ENCODE measurements around the gene OR2M4.
"Not testable (repeated sequence)": the region's sequence is repeated elsewhere in the genome, so short reads cannot be mapped to it uniquely, and the experiment has no call there.

OR2M4 gene, protein sequence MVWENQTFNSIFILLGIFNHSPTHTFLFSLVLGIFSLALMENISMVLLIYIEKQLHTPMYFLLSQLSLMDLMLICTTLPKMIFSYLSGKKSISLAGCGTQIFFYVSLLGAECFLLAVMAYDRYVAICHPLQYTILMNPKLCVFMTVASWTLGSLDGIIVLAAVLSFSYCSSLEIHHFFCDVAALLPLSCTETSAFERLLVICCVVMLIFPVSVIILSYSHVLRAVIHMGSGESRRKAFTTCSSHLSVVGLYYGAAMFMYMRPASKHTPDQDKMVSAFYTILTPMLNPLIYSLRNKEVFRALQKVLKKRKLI

DNA sequence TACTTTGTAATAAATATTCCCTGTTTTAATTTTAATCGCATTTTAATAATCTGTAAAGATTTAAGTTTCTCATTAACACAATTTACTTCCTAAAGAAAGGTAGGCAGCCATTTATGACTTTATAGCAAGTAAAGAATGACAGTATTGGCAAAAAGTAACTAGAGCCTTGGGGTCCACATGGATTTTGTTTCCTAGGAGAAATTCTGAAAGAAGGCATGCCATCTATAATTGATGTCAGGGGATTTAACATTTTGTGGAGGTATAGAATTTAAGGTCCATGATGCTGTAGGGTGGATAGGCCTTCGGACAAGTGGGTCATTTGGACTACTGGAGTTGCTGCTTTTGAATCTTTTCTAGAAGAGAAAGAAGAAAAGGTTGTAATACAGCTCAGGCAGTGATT is at the start of gene OR2M4:
TSS of gene OR2M4 (plus strand) at position 301 of the 400 bp plus-strand sequence. CDS start 7,512 bp downstream, outside the sequence.
- no peak for DNase-seq

DNA sequence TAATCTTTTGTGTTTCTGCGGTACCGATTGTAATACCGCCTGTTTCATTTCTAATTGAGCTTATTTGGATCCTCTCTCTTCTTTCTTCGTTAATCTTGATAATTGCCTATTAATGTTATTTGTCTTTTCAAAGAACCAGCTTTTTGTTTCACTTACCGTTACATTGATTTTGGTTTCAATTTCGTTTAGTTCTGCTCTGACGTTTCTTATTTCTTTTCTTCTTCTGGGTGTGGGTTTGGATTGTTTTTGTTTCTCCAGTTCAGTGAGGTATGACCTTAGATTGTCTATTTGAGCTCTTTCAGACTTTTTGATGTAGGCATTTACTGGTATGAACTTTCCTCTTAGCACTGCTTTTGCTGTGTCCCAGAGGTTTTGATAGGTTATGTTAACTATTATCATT is 47.2 kb upstream of the OR2M4 start:
- no peak for DNase-seq

DNA sequence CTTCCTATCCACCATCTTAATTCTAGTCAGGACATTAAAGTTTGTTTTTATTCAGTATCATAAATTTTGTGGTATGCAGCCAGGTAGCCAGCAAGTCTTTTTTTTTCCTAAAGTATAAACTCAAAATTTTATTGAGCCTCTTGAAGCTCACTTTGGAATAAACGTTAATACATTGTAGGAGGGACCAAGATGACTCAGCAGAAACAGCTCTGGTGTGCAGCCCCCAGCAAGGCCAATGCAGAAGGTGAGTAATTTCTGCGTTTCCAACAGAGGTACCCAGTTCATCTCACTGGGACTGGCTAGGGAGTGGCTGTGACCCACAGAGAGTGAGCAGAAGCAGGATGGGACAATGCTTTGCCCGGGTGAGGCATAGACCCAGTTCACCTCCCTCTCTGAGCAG is 43.9 kb upstream of the OR2M4 start:
- DNase-seq = no peak

DNA sequence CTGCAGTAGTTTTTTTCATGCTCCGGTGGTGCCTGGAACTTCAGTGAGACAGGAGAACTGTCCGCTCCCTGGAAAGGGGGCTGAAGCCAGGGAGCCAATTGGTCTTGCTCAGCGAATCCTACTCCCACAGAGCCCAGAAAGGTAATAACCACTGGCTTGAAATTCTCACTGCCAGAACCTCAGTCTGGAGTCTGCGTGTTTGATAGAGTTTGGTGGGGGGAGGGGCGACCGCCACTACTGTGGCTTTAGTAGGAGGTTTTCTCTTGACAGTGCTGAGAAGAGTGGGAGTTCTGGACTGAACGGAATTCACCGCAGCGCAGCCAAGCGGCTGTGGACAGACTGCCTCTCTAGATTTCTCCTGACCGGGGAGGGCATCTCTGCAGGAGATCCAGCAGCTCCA is 42.2 kb upstream of the OR2M4 start:
- DNase-seq = no peak

DNA sequence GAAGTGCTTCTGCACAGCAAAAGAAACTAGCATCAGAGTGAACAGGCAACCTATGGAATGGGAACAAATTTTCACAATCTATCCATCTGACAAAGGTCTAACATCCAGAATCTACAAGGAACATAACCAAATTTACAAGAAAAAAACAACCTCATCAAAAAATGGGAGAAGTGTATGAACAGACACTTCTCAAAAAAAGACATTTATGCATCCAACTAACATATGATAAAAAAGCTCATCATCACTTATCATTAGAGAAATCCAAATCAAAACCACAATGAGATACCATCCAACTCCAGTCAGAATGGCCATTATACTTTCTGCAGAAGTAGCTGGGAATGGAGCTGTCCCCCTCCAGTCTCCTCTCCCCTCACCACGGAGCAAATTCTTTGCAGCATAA is 37.1 kb upstream of the OR2M4 start:
- DNase-seq = no peak

DNA sequence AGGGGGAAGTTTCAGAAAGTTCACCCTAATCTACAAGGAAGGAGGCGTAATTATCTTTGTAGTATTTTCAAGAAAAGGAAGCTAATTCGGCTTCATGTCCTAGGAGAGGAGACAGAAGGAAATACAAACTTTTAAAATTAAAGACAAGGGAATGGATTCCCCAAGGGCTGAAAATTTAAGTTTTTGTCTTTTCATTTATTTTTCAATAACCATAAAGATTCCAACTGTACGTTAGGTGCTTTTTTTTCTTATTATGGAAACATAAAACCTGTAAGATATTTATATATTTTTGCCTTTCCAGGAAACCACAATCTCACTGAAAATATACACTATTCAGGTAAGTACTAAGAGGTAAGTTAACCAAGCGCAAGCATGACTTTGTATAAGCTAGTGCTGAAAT is 34.3 kb upstream of the OR2M4 start, which contains the start of gene OR2M3:
TSS of gene OR2M3 (plus strand) at position 301 of the 400 bp plus-strand sequence. CDS start 5,803 bp downstream, outside the sequence.
- no peak for DNase-seq

DNA sequence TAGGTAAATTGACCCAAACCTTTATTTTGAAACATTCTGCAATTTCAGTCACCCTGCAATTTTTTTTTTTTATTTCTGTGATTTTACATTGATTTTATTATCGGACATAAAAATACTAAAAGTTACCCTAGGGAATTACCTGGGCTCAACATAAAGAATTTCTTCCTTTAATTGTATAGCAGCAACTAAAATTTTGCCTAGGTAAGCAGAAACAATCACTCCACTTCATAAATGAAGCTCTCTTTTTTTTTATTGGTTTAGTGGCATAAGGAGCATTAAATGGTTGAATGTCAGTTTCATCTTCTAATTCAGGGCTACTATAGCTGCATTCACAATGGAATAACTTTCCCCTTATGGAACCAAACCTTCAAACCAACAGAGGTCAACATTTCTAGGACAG is 15.3 kb upstream of the OR2M4 start:
- DNase-seq = no peak

DNA sequence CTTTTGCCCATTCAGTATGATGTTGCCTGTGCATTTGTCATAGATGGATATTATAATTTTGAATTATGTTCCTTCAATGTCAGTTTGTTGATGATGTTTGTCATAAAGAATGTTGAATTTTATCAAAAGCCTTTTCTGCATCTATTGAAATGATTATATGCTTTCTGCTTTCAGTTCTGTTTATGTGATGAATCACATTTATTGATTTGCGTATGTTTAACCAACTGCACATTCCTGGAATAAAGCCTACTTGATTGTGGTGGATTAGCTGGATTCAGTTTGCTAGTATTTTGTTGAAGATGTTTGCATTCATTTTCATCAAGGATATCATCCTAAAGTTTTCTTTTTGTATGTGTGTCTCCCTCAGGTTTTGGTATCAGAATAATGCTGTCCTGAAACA is 5.7 kb upstream of the OR2M4 start:
- no peak for DNase-seq

DNA sequence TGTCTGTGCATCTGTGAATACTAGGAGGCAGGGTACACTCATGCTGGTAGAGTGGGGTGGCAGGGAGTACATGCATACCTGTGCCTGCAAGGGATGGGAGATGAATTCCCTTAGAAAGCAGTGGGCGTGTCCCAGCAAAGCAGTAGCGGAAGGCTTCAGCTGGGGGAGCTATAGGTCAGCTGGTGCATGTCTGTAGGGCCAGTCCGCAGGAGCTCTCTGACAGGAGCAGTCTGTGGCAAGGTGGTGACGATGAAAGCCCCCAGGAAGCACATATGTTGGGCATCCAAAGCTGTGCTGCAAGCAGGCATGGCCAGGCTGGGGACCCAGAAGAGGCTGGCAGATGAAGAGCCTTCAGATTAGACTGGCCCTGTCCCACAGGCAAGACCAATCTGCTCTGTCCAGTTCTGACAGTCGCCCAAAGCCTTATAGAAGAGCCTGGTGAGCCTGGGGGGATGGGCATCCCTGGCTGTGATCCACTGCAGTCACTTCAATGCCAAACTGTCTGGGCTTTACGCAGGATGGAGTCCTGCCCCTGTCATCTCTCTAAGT is 1.8 kb upstream of the OR2M4 start:
- DNase-seq = no peak

DNA sequence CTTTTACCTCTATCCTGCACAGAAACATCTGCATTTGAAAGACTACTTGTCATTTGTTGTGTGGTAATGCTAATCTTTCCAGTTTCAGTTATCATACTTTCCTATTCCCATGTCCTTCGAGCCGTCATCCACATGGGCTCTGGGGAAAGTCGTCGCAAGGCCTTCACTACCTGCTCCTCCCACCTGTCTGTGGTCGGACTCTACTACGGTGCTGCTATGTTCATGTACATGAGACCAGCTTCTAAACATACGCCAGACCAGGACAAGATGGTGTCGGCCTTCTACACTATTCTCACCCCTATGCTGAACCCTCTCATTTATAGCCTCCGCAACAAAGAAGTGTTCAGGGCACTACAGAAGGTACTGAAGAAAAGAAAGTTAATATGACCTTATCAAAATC is 8.3 kb downstream of the OR2M4 start:
- DNase-seq = no peak

DNA sequence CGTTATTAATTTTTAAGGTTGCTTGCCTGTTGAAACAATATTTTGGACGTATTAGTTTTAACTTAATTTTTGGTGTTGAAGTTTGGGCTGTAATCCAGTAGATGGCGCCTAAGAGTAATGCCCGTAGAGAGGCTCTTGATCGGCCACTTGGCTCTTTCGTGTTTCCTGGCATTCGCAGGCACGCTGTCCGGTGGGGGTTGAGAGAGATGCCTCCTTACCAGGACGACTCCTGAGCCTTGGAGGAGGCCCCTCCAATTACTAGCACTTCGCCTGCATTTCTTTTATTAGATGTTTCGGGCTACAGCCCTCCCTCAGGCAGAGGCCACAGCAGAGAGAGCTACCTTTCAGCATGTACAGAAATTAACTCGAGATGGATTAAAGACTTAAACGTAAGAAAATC is 12.0 kb downstream of the OR2M4 start:
- DNase-seq = no peak

DNA sequence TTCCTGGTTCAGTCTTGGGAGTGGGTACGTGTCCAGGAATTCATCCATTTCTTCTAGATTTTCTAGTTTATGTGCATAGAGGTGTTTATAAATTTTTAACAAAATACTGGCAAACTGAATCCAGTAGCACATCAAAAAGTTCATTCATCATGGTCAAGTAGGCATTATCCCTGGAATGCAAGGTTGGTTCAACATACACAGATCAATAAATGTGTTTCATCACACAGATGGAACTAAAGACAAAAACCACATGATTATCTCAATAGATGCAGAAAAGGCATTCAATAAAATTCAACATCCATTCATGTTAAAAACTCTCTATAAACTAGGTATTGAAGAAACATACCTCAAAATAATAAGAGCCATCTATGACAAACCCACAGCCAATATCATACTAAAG is 28.1 kb downstream of the OR2M4 start:
- DNase-seq = not testable (repeated sequence)

DNA sequence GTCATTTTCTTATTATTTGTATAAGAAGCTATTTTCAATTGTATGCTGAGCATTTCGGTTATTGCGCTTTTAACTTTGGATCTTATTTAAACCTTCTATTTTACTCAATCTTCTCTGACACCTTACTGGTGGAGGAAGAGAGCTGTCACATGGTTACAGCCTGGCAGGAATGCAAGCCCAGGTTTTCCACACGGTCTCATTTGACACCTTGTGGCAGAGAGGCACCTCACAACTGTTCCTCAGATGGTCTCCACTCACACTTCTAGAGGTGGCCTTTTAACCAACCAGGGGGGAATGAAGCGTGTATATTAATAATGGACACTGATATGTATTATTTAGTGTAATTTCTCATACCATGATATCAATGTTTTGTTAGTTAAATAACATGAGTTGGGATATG is 37.0 kb downstream of the OR2M4 start:
- DNase-seq = no peak

DNA sequence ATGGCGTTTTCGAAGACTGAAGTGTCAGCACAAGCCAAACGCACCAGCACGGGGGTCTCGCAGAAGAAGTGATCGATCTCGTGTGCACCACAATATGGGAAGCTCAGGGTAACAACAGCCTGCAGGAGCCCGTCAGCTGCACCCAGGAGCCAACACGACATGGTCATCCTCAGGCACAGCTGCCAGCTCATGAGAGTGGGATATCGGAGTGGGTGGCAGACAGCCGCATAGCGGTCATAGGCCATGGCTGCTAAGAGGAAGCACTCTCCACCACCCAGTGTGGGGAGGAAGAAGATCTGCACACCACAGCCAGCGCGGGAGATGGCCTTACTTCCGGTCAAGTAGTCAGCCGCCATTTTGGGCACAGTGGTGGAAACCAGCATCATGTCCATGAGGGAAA is 42.0 kb downstream of the OR2M4 start:
- DNase-seq = not testable (repeated sequence)

DNA sequence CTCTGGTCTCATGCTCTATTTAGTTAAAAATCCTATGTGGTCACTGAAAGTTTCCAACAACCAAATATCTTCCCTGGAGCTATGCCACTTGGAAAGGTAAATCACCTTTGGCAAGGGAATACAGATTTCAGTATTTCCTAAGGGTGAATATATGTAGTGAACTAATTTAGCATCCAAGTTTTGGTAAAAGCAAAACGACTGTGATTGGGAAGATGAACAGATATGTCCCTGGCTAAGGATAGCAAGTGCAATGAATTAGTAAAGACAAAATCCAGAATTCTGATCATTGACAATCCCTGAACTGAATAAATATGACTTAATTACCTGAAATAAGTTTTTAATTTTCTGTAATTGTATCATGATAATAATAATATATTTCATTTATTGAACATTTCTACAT is 46.7 kb downstream of the OR2M4 start, which contains the start of gene OR2T33:
TSS of gene OR2T33 (minus strand) at position 101 of the 400 bp plus-strand sequence. CDS start 4,162 bp downstream, outside the sequence.
- no peak for DNase-seq

DNA sequence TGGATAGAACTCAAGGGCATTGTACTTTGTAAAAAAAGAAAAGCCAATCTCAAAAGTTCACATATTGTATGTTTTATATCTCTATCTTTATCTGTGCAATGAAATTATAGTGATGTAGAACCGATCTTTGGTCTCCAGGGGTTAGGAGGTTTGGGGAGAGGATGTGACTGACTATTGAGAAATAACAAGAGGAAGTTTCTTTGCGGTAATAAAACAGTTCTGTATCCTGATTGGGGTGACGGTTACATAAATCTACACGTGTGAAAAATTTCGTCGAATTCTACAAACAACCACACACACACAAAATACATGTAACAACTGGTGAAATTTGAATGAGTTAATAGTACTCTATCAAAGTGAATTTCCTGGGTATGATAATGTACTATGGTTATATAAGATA is 57.2 kb downstream of the OR2M4 start:
- DNase-seq = no peak

Data from activated effector memory CD4-positive, alpha-beta T cell treated with anti-CD3 and anti-CD28 coated beads, Interleukin-2, amount 50 U/mL, for 16 hours (primary cell).